ENCODE measurements around the gene ZFC3H1. TPM values are rescaled to one million over a fixed set of nuclear protein-coding genes. Genes with fewer than 3 reads are reported as not detected.

Gene ZFC3H1
- total and polyA plus RNA-seq, 2 of the 8 experiments (the other 6 are each of a cell fraction or from before 2014, with no cell fraction given) = 20.0 to 32.4 TPM

- Histone ChIP-seq H3K27ac (ENCODE audit: low read depth, low read length) (no peak overlapping the region), H3K23ac (ENCODE audit: insufficient read length) (no peak overlapping the region), H2AK5ac (ENCODE audit: low read depth, low read length) (no peak overlapping the region), H3K56ac (replicated peaks; ENCODE audit: insufficient read length, low read depth, low read length) (no peak overlapping the region), H2AFZ (ENCODE audit: low read length) (no peak overlapping the region), H2BK120ac (replicated peaks; ENCODE audit: low read depth, low read length) (no peak overlapping the region), H3K18ac (ENCODE audit: extremely low read depth, low read length) (no peak overlapping the region), H4K5ac (ENCODE audit: insufficient read length, low read depth, low read length) (no peak overlapping the region), H3K4ac (replicated peaks; ENCODE audit: insufficient read length, low read depth, low read length) (no peak overlapping the region), H3K36me3 (ENCODE audit: control insufficient read depth in 2 of 4, insufficient read depth in 4 of 4, low read length in 3 of 4) (peaks cover 0 to 11% (median 3%) of the 10 kb centered on the region in 4 experiments; a peak in 3 of 8 replicates), H3K27me3 (replicated peaks in 1 of 4; ENCODE audit: control insufficient read depth in 3 of 4, extremely low read depth in 1 of 4, insufficient read depth in 3 of 4, low read length in 3 of 4) (no peaks in the 10 kb centered on the region), H3K14ac (ENCODE audit: insufficient read length) (no peak overlapping the region), H2BK15ac (ENCODE audit: low read length) (no peak overlapping the region), H4K8ac (ENCODE audit: extremely low read depth, insufficient read depth, low read length) (no peak overlapping the region), H3K4me3 (ENCODE audit: extremely low read depth in 1 of 4, insufficient read depth in 2 of 4, low read depth in 3 of 4, low read length in 4 of 4) (no peak overlapping the region), H2BK5ac (ENCODE audit: low read depth, low read length) (no peak overlapping the region), H4K91ac (replicated peaks; ENCODE audit: insufficient read length, low read length) (no peak overlapping the region), H3K9ac (replicated peaks in 1 of 4; ENCODE audit: extremely low read depth in 1 of 4, low read depth in 3 of 4, low read length in 3 of 4) (no peak overlapping the region), H3K79me2 (ENCODE audit: control insufficient read depth in 1 of 2, insufficient read depth in 2 of 2, low read length in 2 of 2) (no peaks in the 10 kb centered on the region), H3K9me3 (ENCODE audit: insufficient read depth in 2 of 2, low read depth in 1 of 2, low read length in 1 of 2) (no peaks in the 10 kb centered on the region), H2BK20ac (ENCODE audit: low read length) (no peak overlapping the region), H3K23me2 (ENCODE audit: low read depth, low read length) (no peaks in the 10 kb centered on the region), H3K4me2 (ENCODE audit: insufficient read depth in 1 of 2, low read depth in 2 of 2, low read length in 2 of 2) (no peak overlapping the region), H2BK12ac (ENCODE audit: low read depth, low read length) (no peak overlapping the region), H3K79me1 (ENCODE audit: low read depth, low read length) (no peaks in the 10 kb centered on the region), H3K4me1 (replicated peaks in 1 of 4; ENCODE audit: control insufficient read depth in 3 of 4, insufficient read depth in 4 of 4, low read length in 3 of 4) (no peaks in the 10 kb centered on the region), H4K20me1 (replicated peaks in 1 of 2; ENCODE audit: control insufficient read depth in 1 of 2, insufficient read depth in 2 of 2, low read length in 2 of 2) (no peaks in the 10 kb centered on the region)
- no peak for FAIRE-seq
- ChIA-PET CTCF (ENCODE audit: partially characterized antibody) (no interaction called here), POLR2A (ENCODE audit: partially characterized antibody) (interaction anchor here (1.2 kb wide), 1 partner anchor 17 kb away, joined by 4 read pairs; the partner anchor contains the start of gene TMEM19)
- no peak for DNase-seq (ENCODE audit: low read depth in 1 of 2, low spot score in 2 of 2)
- WGBS, 2 experiments (ENCODE audit: extremely low coverage in 1 of 2, insufficient coverage in 1 of 2, insufficient read length in 1 of 2, insufficient replicate concordance in 2 of 2, low coverage in 1 of 2, low lambda C conversion rate in 2 of 2, missing lambda C conversion rate in 1 of 2) = 91% methylated on average over 5 of the region's 5 CpGs; no CpG with 5 or more reads in 1 of the 2 experiments
- no peak for TF ChIP-seq EZH2 (IDR thresholded peaks at IDR 0.05; ENCODE audit: low read depth, low read length, severe bottlenecking)
- no peak for TF ChIP-seq SUZ12 (IDR thresholded peaks at IDR 0.05; ENCODE audit: low read length)
- no peak for TF ChIP-seq MAFK (IDR thresholded peaks at IDR 0.05; ENCODE audit: low read depth, low read length)
- no peak for TF ChIP-seq EP300 (IDR thresholded peaks at IDR 0.05; ENCODE audit: borderline replicate concordance in 1 of 2, low read depth in 2 of 2, low read length in 2 of 2)
- no peak for TF ChIP-seq SRF (IDR thresholded peaks at IDR 0.05; ENCODE audit: low read depth, low read length)
- TF ChIP-seq SAP30 (IDR thresholded peaks at IDR 0.05; ENCODE audit: insufficient read depth, insufficient replicate concordance, low read length) = no peak
- TF ChIP-seq TBP (IDR thresholded peaks at IDR 0.05; ENCODE audit: low read depth, low read length) = no peak
- no peak for TF ChIP-seq CBX5 (IDR thresholded peaks at IDR 0.05; ENCODE audit: low read depth, low read length)
- no peak for TF ChIP-seq ATF3 (IDR thresholded peaks at IDR 0.05; ENCODE audit: insufficient read depth, low read depth, low read length)
- no peak for TF ChIP-seq RNF2 (IDR thresholded peaks at IDR 0.05; ENCODE audit: borderline replicate concordance, low read depth, low read length, missing control alignments, poor library complexity, severe bottlenecking)
- no peak for TF ChIP-seq NRF1 (IDR thresholded peaks at IDR 0.05; ENCODE audit: low read depth, low read length)
- TF ChIP-seq SP2 (IDR thresholded peaks at IDR 0.05; ENCODE audit: low read length) = no peak
- TF ChIP-seq SP1 (IDR thresholded peaks at IDR 0.05; ENCODE audit: low read depth, low read length) = no peak
- TF ChIP-seq CEBPB (IDR thresholded peaks at IDR 0.05; ENCODE audit: low read depth, low read length) = no peak
Measured at GRCh38 chr12:71702590-71702989, 38.9 kb upstream of the ZFC3H1 start.

Data from H1 (cell line).